HepG2 (cell line): ENCODE results near the gene ENG. TPM values are rescaled to one million over a fixed set of nuclear protein-coding genes. Genes with fewer than 3 reads are reported as not detected.

ENCODE experiments used
- HNF4G ChIP-seq, 2 experiments: sonication (generic) in 1 of 2; formaldehyde crosslinking in 1 of 2; IDR thresholded peaks; 2 replicates each; pipeline versions ENCODE4 v1.4.0 to v1.6.1; 2011 to 2020; ENCODE audit warnings: borderline replicate concordance in 2 of 2, low read depth in 2 of 2, mild to moderate bottlenecking in 2 of 2, low read length in 1 of 2, missing genetic modification reagents in 1 of 2, moderate library complexity in 1 of 2
- IRF2 ChIP-seq: IDR thresholded peaks from 2 replicates; pipeline ENCODE4 v1.6.1; 2018; ENCODE audit warnings: missing genetic modification reagents, missing compliant biosample characterization
- PAX8 ChIP-seq: sonication (generic); formaldehyde crosslinking; IDR thresholded peaks from 2 replicates; pipeline ENCODE4 v1.8.0; 2022; ENCODE audit warnings: mild to moderate bottlenecking, missing genetic modification reagents, borderline replicate concordance
- PHB2 ChIP-seq: fragments of 450-650 bp; IDR thresholded peaks from 2 replicates; pipeline ENCODE4 v1.6.1; 2018; ENCODE audit not compliant: partially characterized antibody
- RFX1 ChIP-seq: fragments of 450-650 bp; IDR thresholded peaks from 2 replicates; pipeline ENCODE4 v1.6.1; 2017
- STAG1 ChIP-seq: sonication (generic); formaldehyde crosslinking; IDR thresholded peaks from 2 replicates; pipeline ENCODE4 v1.4.0; 2020; ENCODE audit warnings: missing genetic modification reagents
- ZNF124 ChIP-seq: sonication (generic); formaldehyde crosslinking; IDR thresholded peaks from 2 replicates; pipeline ENCODE4 v1.4.0; 2020; ENCODE audit warnings: missing genetic modification reagents
- ZNF17 ChIP-seq: sonication (generic); formaldehyde crosslinking; IDR thresholded peaks from 2 replicates; pipeline ENCODE4 v1.5.0; 2020; ENCODE audit warnings: mild to moderate bottlenecking, missing genetic modification reagents
- ZNF75D ChIP-seq: sonication (generic); formaldehyde crosslinking; IDR thresholded peaks from 2 replicates; pipeline ENCODE4 v1.8.1; 2023; ENCODE audit warnings: missing genetic modification reagents, mild to moderate bottlenecking, borderline replicate concordance
- ZNF879 ChIP-seq: sonication (generic); formaldehyde crosslinking; IDR thresholded peaks from 2 replicates; pipeline ENCODE4 v1.8.1; 2023; ENCODE audit warnings: missing genetic modification reagents
- polyA plus RNA-seq, 8 experiments: library from polyadenylated mRNA; depleted of rRNA in 3 of 8; stranded (reverse) in 7 of 8; unstranded in 1 of 8; fragments of >200 nt; fragmentation: Illumina TruSeq in 4 of 8; extraction: Trizol in 4 of 8; gene quantifications; 2 replicates each; pipeline versions ENCODE4 v1.2.1 to v1.2.3, GENCODE V29; 2011 to 2016; ENCODE audit warnings: low read depth in 4 of 8, missing spikeins in 1 of 8, mixed read lengths in 1 of 8; ENCODE audit not compliant: insufficient read depth in 1 of 8
- total RNA-seq, 5 experiments: library from RNA; depleted of rRNA; stranded (reverse); fragments of >200 nt; fragmentation: Illumina TruSeq; extraction: Trizol; gene quantifications; 2 replicates each; pipeline ENCODE4 v1.2.3, GENCODE V29; 2016; ENCODE audit warnings: low read depth in 1 of 5
- TF ChIP-seq, protein P1 (sequence below), 2 experiments: sonication (generic) in 1 of 2; formaldehyde crosslinking in 1 of 2; IDR thresholded peaks; 2 replicates each; pipeline versions ENCODE4 v1.6.1 to v1.9.0; 2014 to 2022; ENCODE audit warnings: antibody characterized with exemption in 1 of 2, borderline replicate concordance in 1 of 2, inconsistent platforms in 1 of 2, low read depth in 1 of 2, missing genetic modification reagents in 1 of 2
- TF ChIP-seq, protein P2 (sequence below): sonication (generic); formaldehyde crosslinking; IDR thresholded peaks from 2 replicates; pipeline ENCODE4 v1.8.0; 2022; ENCODE audit warnings: mild to moderate bottlenecking, missing genetic modification reagents, borderline replicate concordance
- TF ChIP-seq, protein P3 (sequence below): sonication (generic); formaldehyde crosslinking; IDR thresholded peaks from 2 replicates; pipeline ENCODE4 v1.4.0; 2020; ENCODE audit warnings: low read depth, missing genetic modification reagents
- TF ChIP-seq, protein P4 (sequence below), 2 experiments: sonication (generic) in 1 of 2; formaldehyde crosslinking in 1 of 2; IDR thresholded peaks; 2 replicates each; pipeline versions ENCODE4 v1.5.1 to v1.6.1; 2011 to 2020; ENCODE audit warnings: borderline replicate concordance in 1 of 2, low read depth in 1 of 2, low read length in 1 of 2, mild to moderate bottlenecking in 1 of 2, missing genetic modification reagents in 1 of 2, moderate library complexity in 1 of 2

ENG gene
- total and polyA plus RNA-seq, 2 of the 13 experiments (the other 11 are each of a cell fraction or from before 2014, with no cell fraction given) = 0.02 to 1.1 TPM

DNA sequence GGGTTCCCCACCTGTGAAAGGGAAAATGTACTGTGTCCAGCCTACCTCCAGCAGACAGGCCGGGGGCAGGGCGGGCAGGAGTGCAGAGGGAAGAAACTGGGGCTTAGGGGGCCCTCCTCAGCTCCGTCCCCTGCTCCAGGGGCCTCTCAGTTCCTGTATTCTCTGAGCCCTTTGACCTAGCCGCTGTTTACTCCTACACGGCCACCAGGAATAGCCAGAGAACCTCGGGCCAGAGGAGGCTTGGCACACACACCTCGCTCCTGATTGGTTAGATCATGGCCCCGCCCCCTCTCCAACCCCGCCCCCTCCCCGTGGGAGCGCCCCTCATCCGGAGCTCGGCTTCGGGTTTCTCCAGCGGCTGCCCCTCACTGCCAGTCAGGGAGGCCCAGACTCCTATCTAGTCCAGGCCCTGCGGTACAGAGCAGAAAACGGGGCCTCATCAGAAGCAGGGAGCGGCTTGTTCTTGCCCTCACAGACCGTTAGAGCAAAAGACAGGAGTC, 42.8 kb upstream of the ENG start (continued):
- TF ChIP-seq, protein P1, sequence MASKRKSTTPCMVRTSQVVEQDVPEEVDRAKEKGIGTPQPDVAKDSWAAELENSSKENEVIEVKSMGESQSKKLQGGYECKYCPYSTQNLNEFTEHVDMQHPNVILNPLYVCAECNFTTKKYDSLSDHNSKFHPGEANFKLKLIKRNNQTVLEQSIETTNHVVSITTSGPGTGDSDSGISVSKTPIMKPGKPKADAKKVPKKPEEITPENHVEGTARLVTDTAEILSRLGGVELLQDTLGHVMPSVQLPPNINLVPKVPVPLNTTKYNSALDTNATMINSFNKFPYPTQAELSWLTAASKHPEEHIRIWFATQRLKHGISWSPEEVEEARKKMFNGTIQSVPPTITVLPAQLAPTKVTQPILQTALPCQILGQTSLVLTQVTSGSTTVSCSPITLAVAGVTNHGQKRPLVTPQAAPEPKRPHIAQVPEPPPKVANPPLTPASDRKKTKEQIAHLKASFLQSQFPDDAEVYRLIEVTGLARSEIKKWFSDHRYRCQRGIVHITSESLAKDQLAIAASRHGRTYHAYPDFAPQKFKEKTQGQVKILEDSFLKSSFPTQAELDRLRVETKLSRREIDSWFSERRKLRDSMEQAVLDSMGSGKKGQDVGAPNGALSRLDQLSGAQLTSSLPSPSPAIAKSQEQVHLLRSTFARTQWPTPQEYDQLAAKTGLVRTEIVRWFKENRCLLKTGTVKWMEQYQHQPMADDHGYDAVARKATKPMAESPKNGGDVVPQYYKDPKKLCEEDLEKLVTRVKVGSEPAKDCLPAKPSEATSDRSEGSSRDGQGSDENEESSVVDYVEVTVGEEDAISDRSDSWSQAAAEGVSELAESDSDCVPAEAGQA (IDR thresholded peaks at IDR 0.05; ENCODE audit: low read depth) = no peak
- TF ChIP-seq, protein P1 (CRISPR knock-in tag; IDR thresholded peaks at IDR 0.05; ENCODE audit: borderline replicate concordance) = no peak
- peak; percentile 80 for TF ChIP-seq HNF4G (IDR thresholded peaks at IDR 0.05; ENCODE audit: borderline replicate concordance, low read depth, low read length)
- no peak for TF ChIP-seq HNF4G (CRISPR knock-in tag; IDR thresholded peaks at IDR 0.05; ENCODE audit: borderline replicate concordance, low read depth)
- no peak for TF ChIP-seq PHB2
- TF ChIP-seq IRF2 (CRISPR knock-in tag) = peak; percentile 54; the same call in 1 of the 2 replicates
- TF ChIP-seq ZNF879 = no peak
- TF ChIP-seq, protein P2, sequence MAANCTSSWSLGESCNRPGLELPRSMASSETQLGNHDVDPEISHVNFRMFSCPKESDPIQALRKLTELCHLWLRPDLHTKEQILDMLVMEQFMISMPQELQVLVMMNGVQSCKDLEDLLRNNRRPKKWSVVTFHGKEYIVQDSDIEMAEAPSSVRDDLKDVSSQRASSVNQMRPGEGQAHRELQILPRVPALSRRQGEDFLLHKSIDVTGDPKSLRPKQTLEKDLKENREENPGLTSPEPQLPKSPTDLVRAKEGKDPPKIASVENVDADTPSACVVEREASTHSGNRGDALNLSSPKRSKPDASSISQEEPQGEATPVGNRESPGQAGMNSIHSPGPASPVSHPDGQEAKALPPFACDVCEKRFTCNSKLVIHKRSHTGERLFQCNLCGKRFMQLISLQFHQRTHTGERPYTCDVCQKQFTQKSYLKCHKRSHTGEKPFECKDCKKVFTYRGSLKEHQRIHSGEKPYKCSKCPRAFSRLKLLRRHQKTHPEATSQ (CRISPR knock-in tag) = no peak
- TF ChIP-seq, protein P3, sequence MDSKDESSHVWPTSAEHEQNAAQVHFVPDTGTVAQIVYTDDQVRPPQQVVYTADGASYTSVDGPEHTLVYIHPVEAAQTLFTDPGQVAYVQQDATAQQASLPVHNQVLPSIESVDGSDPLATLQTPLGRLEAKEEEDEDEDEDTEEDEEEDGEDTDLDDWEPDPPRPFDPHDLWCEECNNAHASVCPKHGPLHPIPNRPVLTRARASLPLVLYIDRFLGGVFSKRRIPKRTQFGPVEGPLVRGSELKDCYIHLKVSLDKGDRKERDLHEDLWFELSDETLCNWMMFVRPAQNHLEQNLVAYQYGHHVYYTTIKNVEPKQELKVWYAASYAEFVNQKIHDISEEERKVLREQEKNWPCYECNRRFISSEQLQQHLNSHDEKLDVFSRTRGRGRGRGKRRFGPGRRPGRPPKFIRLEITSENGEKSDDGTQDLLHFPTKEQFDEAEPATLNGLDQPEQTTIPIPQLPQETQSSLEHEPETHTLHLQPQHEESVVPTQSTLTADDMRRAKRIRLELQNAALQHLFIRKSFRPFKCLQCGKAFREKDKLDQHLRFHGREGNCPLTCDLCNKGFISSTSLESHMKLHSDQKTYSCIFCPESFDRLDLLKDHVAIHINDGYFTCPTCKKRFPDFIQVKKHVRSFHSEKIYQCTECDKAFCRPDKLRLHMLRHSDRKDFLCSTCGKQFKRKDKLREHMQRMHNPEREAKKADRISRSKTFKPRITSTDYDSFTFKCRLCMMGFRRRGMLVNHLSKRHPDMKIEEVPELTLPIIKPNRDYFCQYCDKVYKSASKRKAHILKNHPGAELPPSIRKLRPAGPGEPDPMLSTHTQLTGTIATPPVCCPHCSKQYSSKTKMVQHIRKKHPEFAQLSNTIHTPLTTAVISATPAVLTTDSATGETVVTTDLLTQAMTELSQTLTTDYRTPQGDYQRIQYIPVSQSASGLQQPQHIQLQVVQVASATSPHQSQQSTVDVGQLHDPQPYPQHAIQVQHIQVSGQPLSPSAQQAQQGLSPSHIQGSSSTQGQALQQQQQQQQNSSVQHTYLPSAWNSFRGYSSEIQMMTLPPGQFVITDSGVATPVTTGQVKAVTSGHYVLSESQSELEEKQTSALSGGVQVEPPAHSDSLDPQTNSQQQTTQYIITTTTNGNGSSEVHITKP (CRISPR knock-in tag) = no peak
- no peak for TF ChIP-seq ZNF124 (CRISPR knock-in tag)
- TF ChIP-seq, protein P4, sequence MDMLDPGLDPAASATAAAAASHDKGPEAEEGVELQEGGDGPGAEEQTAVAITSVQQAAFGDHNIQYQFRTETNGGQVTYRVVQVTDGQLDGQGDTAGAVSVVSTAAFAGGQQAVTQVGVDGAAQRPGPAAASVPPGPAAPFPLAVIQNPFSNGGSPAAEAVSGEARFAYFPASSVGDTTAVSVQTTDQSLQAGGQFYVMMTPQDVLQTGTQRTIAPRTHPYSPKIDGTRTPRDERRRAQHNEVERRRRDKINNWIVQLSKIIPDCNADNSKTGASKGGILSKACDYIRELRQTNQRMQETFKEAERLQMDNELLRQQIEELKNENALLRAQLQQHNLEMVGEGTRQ (IDR thresholded peaks at IDR 0.05; ENCODE audit: low read depth, low read length) = no peak
- TF ChIP-seq, protein P4 (CRISPR knock-in tag; IDR thresholded peaks at IDR 0.05; ENCODE audit: borderline replicate concordance) = no peak
- TF ChIP-seq ZNF75D (CRISPR knock-in tag) = no peak
- TF ChIP-seq PAX8 (CRISPR knock-in tag) = no peak
- no peak for TF ChIP-seq ZNF17
- no peak for TF ChIP-seq STAG1 (CRISPR knock-in tag)
- TF ChIP-seq RFX1 = no peak
